ENCODE results near the gene MAP4K4.

The MAP4K4 gene

GRCh38 chr2:101846973-101847372 is 149.5 kb downstream of the MAP4K4 start:
- DNase-seq: no peak

DNA sequence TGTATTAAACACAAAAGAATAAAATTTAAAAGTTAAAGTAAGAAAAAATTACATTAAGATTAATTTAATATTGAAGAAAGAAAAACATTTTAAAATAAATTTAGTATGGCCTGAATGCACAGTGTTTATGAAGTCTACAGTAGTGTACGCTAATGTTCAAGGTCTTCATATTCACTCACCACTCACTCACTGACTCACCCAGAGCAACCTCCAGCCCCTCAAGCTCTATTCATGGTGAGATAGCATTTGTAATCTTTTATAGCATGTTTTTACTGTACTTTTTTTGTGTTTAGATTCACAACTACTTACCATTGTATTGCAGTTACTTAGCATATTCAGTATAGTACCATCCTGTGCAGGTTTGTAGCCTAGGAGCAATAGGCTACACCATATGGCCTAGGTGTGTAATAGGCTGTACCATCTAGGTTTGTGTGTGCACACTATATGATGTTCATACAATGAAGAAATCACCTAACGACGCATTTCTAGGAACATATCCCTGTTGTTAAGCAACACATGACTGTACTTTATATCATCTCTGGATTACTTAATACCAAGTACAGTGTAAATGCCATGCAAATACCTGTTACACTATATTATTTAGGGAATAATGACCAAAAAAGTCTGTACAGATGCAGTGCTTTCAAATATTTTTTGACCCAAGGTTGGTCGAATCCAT is 150.3 kb downstream of the MAP4K4 start:
- no peak for DNase-seq

GRCh38 chr2:101848769-101849410 is 151.4 kb downstream of the MAP4K4 start:
- no peak for DNase-seq

DNA sequence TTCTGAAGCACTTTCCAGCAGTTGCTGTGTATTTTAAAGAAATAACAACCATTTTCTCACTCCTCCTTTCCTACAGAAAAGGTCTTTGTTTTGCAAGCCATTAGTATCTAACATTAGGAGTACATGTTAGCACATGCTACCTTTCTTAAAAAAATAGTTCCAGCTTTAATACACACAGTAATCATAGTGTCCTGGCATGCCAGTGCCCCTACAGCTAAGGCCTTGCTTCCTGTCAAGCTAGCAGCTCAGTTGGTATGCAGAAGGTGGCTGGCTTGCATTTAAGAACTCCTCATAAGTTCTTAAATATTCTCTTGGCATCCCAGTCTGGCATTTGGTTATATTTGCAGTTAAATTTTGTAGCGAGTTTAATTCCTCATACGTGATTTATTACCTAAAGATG is 152.9 kb downstream of the MAP4K4 start:
- no peak for DNase-seq

DNA sequence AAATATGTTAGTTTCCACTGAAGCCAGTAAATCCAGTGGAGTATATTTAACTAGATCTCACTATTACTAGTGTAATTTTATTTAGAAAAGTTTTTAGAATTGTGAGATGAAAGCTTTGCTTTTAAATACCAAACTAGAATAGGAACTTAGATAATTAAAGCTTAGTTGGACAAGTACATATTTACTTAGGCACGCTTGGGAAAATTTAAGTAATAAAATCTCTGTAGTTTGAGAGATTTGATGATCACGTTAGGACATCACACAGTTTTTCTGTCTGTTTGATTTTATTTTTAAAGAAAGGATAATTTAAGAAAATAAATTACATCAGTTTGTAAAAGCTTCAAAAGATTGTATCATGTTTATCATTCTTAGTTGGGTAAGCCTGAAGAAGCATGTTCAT is 153.5 kb downstream of the MAP4K4 start:
- no peak for DNase-seq

DNA sequence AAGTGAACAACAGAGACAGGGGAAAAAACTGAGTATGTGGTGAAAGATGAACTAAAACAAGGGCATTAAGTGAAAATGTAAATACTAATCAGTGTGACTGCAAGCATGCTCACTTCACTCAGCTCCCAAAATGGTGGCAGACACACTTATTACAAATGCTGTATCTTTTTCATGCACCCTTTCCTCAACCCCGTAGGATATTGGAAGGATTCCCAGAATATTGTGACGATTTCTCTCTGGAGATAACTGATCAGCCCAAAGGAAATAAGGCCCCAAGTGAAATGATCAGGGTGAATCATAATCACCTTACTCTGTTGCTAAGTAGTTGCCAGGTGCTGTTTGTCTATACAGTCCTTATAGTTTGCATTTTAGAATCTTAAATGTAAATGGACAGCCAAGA is 155.3 kb downstream of the MAP4K4 start:
- DNase-seq: no peak

DNA sequence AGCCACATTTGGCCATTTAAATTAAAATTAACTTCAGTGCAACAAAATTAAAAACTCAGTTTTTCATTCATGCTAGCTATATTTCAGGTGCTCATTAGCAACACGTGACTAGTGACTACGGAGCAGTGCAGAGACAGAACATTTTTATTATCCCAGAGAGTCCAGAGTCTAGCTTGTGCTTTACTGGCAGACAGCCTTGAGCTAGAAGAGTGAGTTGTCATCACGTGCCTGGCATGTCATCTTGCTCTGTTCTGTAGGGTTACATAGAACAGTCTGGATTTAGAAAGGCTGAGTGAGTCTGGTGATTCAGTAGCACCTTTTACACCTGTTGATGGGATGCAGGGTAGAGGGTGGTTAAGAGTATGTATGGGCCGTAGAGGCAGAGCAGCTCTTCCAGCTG is 157.4 kb downstream of the MAP4K4 start:
- no peak for DNase-seq

DNA sequence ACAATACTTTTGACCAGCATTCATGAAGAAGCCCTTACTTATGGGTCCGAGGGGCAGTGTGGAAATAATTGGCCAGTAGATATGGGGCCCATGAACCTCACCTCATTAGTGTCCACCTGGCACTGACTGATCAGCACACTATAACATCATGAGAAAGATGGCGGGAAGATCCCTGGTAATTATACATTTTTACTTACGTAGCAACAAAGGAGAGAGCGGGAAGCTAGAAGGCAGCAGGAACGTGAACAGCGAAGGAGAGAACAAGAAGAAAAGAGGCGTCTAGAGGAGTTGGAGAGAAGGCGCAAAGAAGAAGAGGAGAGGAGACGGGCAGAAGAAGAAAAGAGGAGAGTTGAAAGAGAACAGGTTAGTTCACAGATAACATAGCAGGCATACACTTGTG is 158.3 kb downstream of the MAP4K4 start:
- no peak for DNase-seq

DNA sequence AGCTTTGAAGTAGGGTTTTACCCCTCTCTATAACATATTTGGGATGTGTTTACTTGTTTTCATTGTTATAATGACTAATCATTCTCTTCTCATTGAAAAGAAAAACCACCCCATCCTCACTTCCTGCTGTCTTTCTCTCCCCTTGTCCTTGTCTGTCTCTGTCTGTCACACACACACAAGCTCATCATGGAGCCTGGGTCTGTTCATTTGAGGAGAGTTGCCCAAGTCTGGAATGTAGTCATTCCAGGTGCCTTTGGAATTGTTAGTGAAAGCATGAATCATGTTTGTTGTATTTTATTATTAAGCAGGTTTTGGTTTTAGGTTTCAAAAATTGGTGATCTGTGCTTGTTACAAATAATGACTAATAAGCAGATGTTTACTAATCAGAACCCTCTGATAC is 160.7 kb downstream of the MAP4K4 start:
- DNase-seq: no peak

GRCh38 chr2:101858910-101859309 is 161.4 kb downstream of the MAP4K4 start:
- no peak for DNase-seq

GRCh38 chr2:101859604-101860003 is 162.1 kb downstream of the MAP4K4 start:
- no peak for DNase-seq

DNA sequence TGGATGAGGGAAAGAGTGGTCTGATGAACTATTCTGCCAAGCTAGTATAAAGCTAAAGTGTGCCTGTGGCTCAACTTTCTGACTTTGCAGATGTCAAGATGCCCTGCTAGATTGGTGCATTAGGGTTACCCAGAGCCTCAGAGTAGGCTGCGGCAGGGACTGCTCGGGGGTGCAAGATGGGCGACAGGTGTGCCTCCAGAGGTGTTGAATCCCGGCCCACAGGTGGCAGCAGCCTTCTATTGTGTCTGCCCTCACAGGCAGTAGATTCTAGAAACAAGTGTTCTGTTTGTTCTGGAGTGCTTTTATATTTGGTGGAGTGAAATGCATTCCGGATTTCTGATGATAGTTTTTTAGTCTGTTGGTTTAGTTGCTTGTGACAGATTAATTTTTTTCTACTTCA is 162.7 kb downstream of the MAP4K4 start:
- DNase-seq: no peak

DNA sequence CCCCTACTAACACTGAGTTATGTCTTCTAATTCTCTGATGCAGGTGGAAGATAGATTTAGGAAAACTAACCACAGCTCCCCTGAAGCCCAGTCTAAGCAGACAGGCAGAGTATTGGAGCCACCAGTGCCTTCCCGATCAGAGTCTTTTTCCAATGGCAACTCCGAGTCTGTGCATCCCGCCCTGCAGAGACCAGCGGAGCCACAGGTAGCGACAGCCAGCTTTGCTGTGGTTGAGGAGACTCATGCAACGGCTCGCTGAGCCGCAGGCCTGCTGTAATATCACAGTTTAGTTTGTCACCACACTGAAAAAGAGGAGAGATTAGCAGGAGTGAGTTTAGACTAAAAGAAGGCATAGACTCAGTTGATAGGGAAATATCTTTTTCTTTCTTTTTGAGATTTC is 163.3 kb downstream of the MAP4K4 start:
- DNase-seq: no peak

- no peak for DNase-seq
Observed at GRCh38 chr2:101861382-101861781, 163.9 kb downstream of the MAP4K4 start.

GRCh38 chr2:101863534-101863933 is 166.0 kb downstream of the MAP4K4 start:
- DNase-seq: no peak

DNA sequence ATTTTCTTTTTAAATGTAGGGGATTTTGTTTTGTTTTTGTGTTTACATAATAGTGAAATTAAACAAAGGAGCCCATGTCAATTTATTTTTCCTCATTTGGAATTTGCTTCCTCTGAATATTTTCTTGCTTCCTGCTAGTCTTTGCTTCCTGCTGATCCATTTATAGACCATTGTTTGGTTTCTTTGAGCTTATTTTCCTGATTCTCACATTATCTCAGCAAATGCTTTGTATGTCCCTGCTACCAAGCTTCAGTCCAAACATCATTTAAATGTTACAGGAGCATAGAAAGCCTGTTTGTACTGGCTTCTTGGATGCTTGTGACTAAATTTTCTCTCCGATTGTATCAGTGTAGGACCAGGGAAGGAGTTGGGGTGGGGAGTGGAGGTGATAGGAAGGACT is 166.9 kb downstream of the MAP4K4 start:
- no peak for DNase-seq

- no peak for DNase-seq
Observed at GRCh38 chr2:101868525-101868924, 171.0 kb downstream of the MAP4K4 start.

GRCh38 chr2:101869527-101869926 is 172.0 kb downstream of the MAP4K4 start:
- no peak for DNase-seq

GRCh38 chr2:101870444-101870843 is 172.9 kb downstream of the MAP4K4 start:
- DNase-seq: no peak

DNA sequence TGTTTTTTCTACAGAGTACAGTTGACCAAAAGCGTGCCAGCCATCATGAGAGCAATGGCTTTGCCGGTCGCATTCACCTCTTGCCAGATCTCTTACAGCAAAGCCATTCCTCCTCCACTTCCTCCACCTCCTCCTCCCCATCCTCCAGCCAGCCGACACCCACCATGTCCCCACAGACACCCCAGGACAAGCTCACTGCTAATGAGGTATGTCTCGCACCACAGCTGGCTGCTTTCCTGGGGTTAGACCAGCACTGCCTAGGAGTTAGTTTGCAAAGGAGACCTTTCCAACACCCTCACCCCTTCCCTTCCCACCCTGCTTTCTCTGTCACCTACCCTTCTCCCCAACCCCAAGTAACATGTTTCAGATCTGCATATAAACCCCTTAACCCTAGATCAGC is 174.0 kb downstream of the MAP4K4 start:
- no peak for DNase-seq

GRCh38 chr2:101872480-101872879 is 175.0 kb downstream of the MAP4K4 start:
- DNase-seq: no peak

DNA sequence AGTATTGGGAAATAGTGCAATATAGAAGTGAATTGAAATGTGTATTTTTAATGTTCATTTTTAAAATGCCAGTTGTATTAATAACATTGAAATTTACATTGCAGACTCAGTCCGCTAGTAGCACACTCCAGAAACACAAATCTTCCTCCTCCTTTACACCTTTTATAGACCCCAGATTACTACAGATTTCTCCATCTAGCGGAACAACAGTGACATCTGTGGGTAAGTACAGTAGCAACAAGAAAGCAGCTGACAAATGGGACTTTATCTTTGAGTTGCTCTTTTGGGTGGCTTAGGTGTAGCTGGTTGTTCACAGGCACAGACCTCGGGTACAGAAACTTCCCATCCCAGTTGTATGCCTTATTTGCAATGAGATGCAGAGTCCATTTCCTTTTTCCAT is 176.0 kb downstream of the MAP4K4 start:
- no peak for DNase-seq

DNA sequence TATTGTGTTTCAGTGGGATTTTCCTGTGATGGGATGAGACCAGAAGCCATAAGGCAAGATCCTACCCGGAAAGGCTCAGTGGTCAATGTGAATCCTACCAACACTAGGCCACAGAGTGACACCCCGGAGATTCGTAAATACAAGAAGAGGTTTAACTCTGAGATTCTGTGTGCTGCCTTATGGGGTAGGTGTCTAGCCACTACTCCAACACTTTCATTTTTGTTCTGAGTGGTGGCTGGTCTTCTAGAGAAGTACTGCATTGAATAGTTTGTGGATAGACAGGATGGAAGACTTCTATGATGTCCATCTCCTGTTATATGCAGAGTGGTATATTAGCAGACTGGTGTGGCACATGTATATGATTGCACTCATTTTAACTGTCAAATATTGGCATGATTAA is 176.6 kb downstream of the MAP4K4 start:
- no peak for DNase-seq

- DNase-seq: no peak
Observed at GRCh38 chr2:101879466-101879865, 182.0 kb downstream of the MAP4K4 start.

- DNase-seq: no peak
Observed at GRCh38 chr2:101881131-101881530, 183.6 kb downstream of the MAP4K4 start.
